IMR-90 (cell line): ENCODE results near the gene FMO2. TPM values are rescaled to one million over a fixed set of nuclear protein-coding genes. Genes with fewer than 3 reads are reported as not detected.

Experiments
- ATAC-seq: fragments of 200-7000 bp; cut with Tn5 transposase; 2 replicates; pipeline ENCODE4 v1.9.1; 2020; ENCODE audit warnings: low read depth, mild to moderate bottlenecking, moderate library complexity
- BruUV-seq: library from RNA; stranded (reverse); fragments of 400-500 nt; replicated peaks from 2 replicates; lab custom pipeline; 2021; lab: Mats Ljungman, UMichigan
- CTCF ChIA-PET: fragments of 300-600 bp; formaldehyde crosslinking; extraction: SDS; loops from one replicate; lab custom pipeline; 2021; ENCODE audit warnings: antibody characterized with exemption; lab: Yijun Ruan, JAX
- POLR2A ChIA-PET: fragments of 300-600 bp; sonication (Branson Sonifier 250); formaldehyde crosslinking; loops from one replicate; lab custom pipeline; 2022; ENCODE audit warnings: antibody characterized with exemption; ENCODE audit not compliant: unreplicated experiment; lab: Charles Lee
- DNase-seq: peaks from one replicate; pipeline ENCODE4 v3.0.0; 2013
- H2AFZ ChIP-seq: replicated peaks from 2 replicates; pipeline ENCODE3; 2013; ENCODE audit warnings: low read length, mild to moderate bottlenecking; ENCODE audit not compliant: poor library complexity
- H2AK5ac ChIP-seq: 2 replicates; pipeline ENCODE4 v1.6.1; 2013; ENCODE audit warnings: low read depth, low read length, inconsistent platforms
- H2AK9ac ChIP-seq: replicated peaks from 2 replicates; pipeline ENCODE3; 2013; ENCODE audit warnings: mild to moderate bottlenecking, low read depth, low read length, moderate library complexity; ENCODE audit not compliant: poor library complexity
- H2BK120ac ChIP-seq: 2 replicates; pipeline ENCODE4 v1.6.1; 2013; ENCODE audit warnings: low read depth, low read length, inconsistent platforms
- H2BK15ac ChIP-seq: 3 replicates; pipeline ENCODE4 v1.6.1; 2013; ENCODE audit warnings: low read depth, low read length, inconsistent platforms
- H2BK20ac ChIP-seq: 2 replicates; pipeline ENCODE4 v1.6.1; 2013; ENCODE audit warnings: low read depth, mild to moderate bottlenecking, inconsistent platforms, low read length, moderate library complexity
- H2BK5ac ChIP-seq: 2 replicates; pipeline ENCODE4 v1.6.1; 2013; ENCODE audit warnings: mild to moderate bottlenecking, low read depth, low read length, inconsistent platforms; ENCODE audit not compliant: poor library complexity, severe bottlenecking
- H3K14ac ChIP-seq: replicated peaks from 2 replicates; pipeline ENCODE4 v1.6.1; 2013; ENCODE audit warnings: low read depth, low read length, inconsistent platforms
- H3K18ac ChIP-seq: 2 replicates; pipeline ENCODE4 v1.6.1; 2013; ENCODE audit warnings: low read depth, low read length, control low read depth
- H3K23ac ChIP-seq: 2 replicates; pipeline ENCODE4 v1.6.1; 2013; ENCODE audit warnings: low read depth, low read length, inconsistent platforms
- H3K27ac ChIP-seq: 2 replicates; pipeline ENCODE4 v1.5.1; 2013; ENCODE audit warnings: mild to moderate bottlenecking, control low read depth, low read length; ENCODE audit not compliant: insufficient read depth
- H3K27me3 ChIP-seq: 2 replicates; pipeline ENCODE4 v1.6.1; 2013; ENCODE audit warnings: low read length; ENCODE audit not compliant: control insufficient read depth, insufficient read depth
- H3K36me3 ChIP-seq: 2 replicates; pipeline ENCODE4 v1.6.1; 2013; ENCODE audit warnings: low read length, mixed read lengths; ENCODE audit not compliant: control insufficient read depth, insufficient read depth
- H3K4ac ChIP-seq: 2 replicates; pipeline ENCODE4 v1.6.1; 2013; ENCODE audit warnings: low read depth, low read length, inconsistent platforms
- H3K4me1 ChIP-seq: 2 replicates; pipeline ENCODE4 v1.6.1; 2013; ENCODE audit warnings: low read length, mixed read lengths; ENCODE audit not compliant: control insufficient read depth, insufficient read depth
- H3K4me2 ChIP-seq: 2 replicates; pipeline ENCODE4 v1.6.1; 2013; ENCODE audit warnings: low read depth, mild to moderate bottlenecking, control low read depth, low read length, moderate library complexity
- H3K4me3 ChIP-seq: 2 replicates; pipeline ENCODE4 v1.5.1; 2013; ENCODE audit warnings: low read depth, mild to moderate bottlenecking, control low read depth, low read length, moderate library complexity; ENCODE audit not compliant: insufficient read depth
- H3K56ac ChIP-seq: 2 replicates; pipeline ENCODE4 v1.6.1; 2013; ENCODE audit warnings: low read length, inconsistent platforms; ENCODE audit not compliant: insufficient read depth; ENCODE audit errors: extremely low read depth
- H3K79me1 ChIP-seq, 2 experiments: 2 replicates each; pipeline ENCODE4 v1.6.1; 2013; ENCODE audit warnings: low read length in 2 of 2, inconsistent platforms in 1 of 2, low read depth in 1 of 2
- H3K9ac ChIP-seq: 2 replicates; pipeline ENCODE4 v1.6.1; 2013; ENCODE audit warnings: low read depth, low read length, control low read depth
- H3K9me1 ChIP-seq: 2 replicates; pipeline ENCODE4 v1.6.1; 2013; ENCODE audit warnings: low read length, inconsistent platforms; ENCODE audit not compliant: insufficient read depth
- H3K9me3 ChIP-seq: 2 replicates; pipeline ENCODE4 v1.6.1; 2013; ENCODE audit warnings: low read length; ENCODE audit not compliant: control insufficient read depth, insufficient read depth
- H4K20me1 ChIP-seq: 2 replicates; pipeline ENCODE4 v1.6.1; 2013; ENCODE audit warnings: low read length, inconsistent platforms; ENCODE audit not compliant: insufficient read depth
- H4K5ac ChIP-seq: 2 replicates; pipeline ENCODE4 v1.6.1; 2013; ENCODE audit warnings: mild to moderate bottlenecking, low read depth, low read length, control low read depth
- H4K8ac ChIP-seq, 2 experiments: 2 replicates each; pipeline ENCODE4 v1.6.1; 2013; ENCODE audit warnings: low read depth in 2 of 2, low read length in 2 of 2, control low read depth in 1 of 2, inconsistent platforms in 1 of 2
- H4K91ac ChIP-seq: 2 replicates; pipeline ENCODE4 v1.6.1; 2013; ENCODE audit warnings: low read depth, low read length, inconsistent platforms; ENCODE audit not compliant: insufficient read depth
- BHLHE40 ChIP-seq: fragments of 150-350 bp; IDR thresholded peaks from 2 replicates; pipeline ENCODE4 v1.6.1; 2016; ENCODE audit warnings: mild to moderate bottlenecking, low read depth, low read length
- CHD1 ChIP-seq: IDR thresholded peaks from 2 replicates; pipeline ENCODE4 v1.6.1; 2012; ENCODE audit warnings: low read depth, low read length, improper control_type of control experiment
- ELK1 ChIP-seq: fragments of 150-350 bp; IDR thresholded peaks from 2 replicates; pipeline ENCODE4 v1.6.1; 2016; ENCODE audit warnings: low read depth, mild to moderate bottlenecking, low read length, moderate library complexity, borderline replicate concordance
- MAFK ChIP-seq: IDR thresholded peaks from 2 replicates; pipeline ENCODE4 v1.6.1; 2012; ENCODE audit warnings: low read depth, low read length, improper control_type of control experiment
- MAZ ChIP-seq: IDR thresholded peaks from 2 replicates; pipeline ENCODE4 v1.6.1; 2012; ENCODE audit warnings: low read depth, mild to moderate bottlenecking, low read length, improper control_type of control experiment, moderate library complexity, borderline replicate concordance
- RFX5 ChIP-seq: IDR thresholded peaks from 2 replicates; pipeline ENCODE4 v1.8.0; 2012; ENCODE audit warnings: low read depth, mild to moderate bottlenecking, low read length, moderate library complexity
- WGBS, 2 experiments: methylation state at CpG; one replicate each; pipeline versions ENCODE4 v1.1.5 to v1.1.7; 2013; ENCODE audit warnings: missing lambda C conversion rate in 2 of 2; ENCODE audit not compliant: insufficient read length in 1 of 2; ENCODE audit errors: extremely low coverage in 2 of 2; 5-methylcytosine and 5-hydroxymethylcytosine counted together
- dilution Hi-C: fragments of 300-500 bp; cut with HindIII; formaldehyde crosslinking; loops from one replicate; pipeline ENCODE4 v1.14.3; 2018; ENCODE audit warnings: low sequenced_read_pairs; ENCODE audit not compliant: unreplicated experiment
- in situ Hi-C: fragments of 300-500 bp; cut with MboI; formaldehyde crosslinking; loops from 3 replicates; pipeline ENCODE4 v1.14.3; 2019; ENCODE audit warnings: low sequenced_read_pairs, inconsistent platforms, mixed read lengths
- intact Hi-C: fragments of 100-400 bp; cut with micrococcal nuclease; formaldehyde crosslinking; loops from 2 replicates; pipeline ENCODE4 v1.10.0; 2022
- polyA plus RNA-seq, 3 experiments: library from polyadenylated mRNA; depleted of rRNA; stranded (reverse); fragments of >200 nt; gene quantifications; 2 replicates each; pipeline ENCODE4 v1.2.3, GENCODE V29; 2012; ENCODE audit warnings: low replicate concordance in 1 of 3
- total RNA-seq: library from RNA; depleted of rRNA; stranded (reverse); fragments of >200 nt; gene quantifications from 2 replicates; pipeline ENCODE4 v1.2.3, GENCODE V29; 2012

The FMO2 gene
- total and polyA plus RNA-seq, 2 of the 4 experiments (the other 2 are of a cell fraction): under 0.01 to 0.05 TPM

- Histone ChIP-seq H2BK5ac (peak overlapping the region; percentile 100), H3K9me1 (peaks cover 5% of the 10 kb centered on the region; the same call in 1 of the 2 replicates), H4K20me1 (no peaks in the 10 kb centered on the region), H2BK20ac (peak overlapping the region; percentile 98), H3K14ac (peak overlapping the region; percentile 93), H3K9ac (peak overlapping the region; percentile 81), H3K79me1 (no peaks in the 10 kb centered on the region), H2AK5ac (peak overlapping the region; percentile 71), H3K56ac (peak overlapping the region; percentile 87), H2BK15ac (peak overlapping the region; percentile 93), H2AK9ac (peak overlapping the region; percentile 99), H3K18ac (peak overlapping the region; percentile 98), H4K91ac (peak overlapping the region; percentile 99), H3K9me3 (no peaks in the 10 kb centered on the region; the same call in 1 of the 2 replicates), H3K27me3 (no peaks in the 10 kb centered on the region), H3K36me3 (no peaks in the 10 kb centered on the region), H3K4ac (peak overlapping the region; percentile 99), H4K8ac (peak overlapping the region; percentile 84 to 94), H3K23ac (peak overlapping the region; percentile 98), H3K27ac (peak overlapping the region; percentile 97), H2BK120ac (peak overlapping the region; percentile 99), H4K5ac (peak overlapping the region; percentile 98), H3K4me2 (peak overlapping the region; percentile 75), H2AFZ (peak overlapping the region; percentile 94), H3K4me1 (peaks cover 18% of the 10 kb centered on the region), H3K4me3 (peak overlapping the region; percentile 2; the same call in 1 of the 2 replicates)
- dilution Hi-C loops (no loop called here), intact Hi-C loops (loop anchor here (1.0 to 10.0 kb wide), 4 partner anchors 79 to 1296 kb away; partner anchors contain the start of genes GORAB and PRRX1), in situ Hi-C loops (no loop called here)
- BruUV-seq: TSS peak; percentile 80
- 0% methylated on average over 2 of the region's 11 CpGs; no CpG with 5 or more reads in 1 of the 2 experiments for WGBS, 2 experiments
- ATAC-seq (peak; percentile 59), DNase-seq (peak; percentile 44)
- ChIA-PET CTCF (interaction anchor here (0.6 to 2.6 kb wide), 3 partner anchors 14 to 140 kb away, joined by 3 to 10 read pairs (median 3); no protein-coding TSS in a partner anchor), POLR2A (interaction anchor here (0.6 kb wide), 1 partner anchor 96 kb away, joined by 3 read pairs; no protein-coding TSS in a partner anchor)
- TF ChIP-seq RFX5 (no peak), MAZ (peak; percentile 19; the same call in 1 of the 2 replicates), BHLHE40 (peak; percentile 26; the same call in 1 of the 2 replicates), ELK1 (no peak), CHD1 (no peak), MAFK (no peak)
These were observed 35.5 kb downstream of the FMO2 start for GRCh38 chr1:171220581-171221054.
